ENCODE results near the gene DRD3.

The DRD3 gene

GRCh38 chr3:114186501-114186900 lies 7.6 kb upstream of the DRD3 start:
- in situ Hi-C loops (cut with HindIII; ENCODE audit: low sequenced_read_pairs): no loop called here

GRCh38 chr3:114179575-114179974 lies 723 bp upstream of the DRD3 start:
- in situ Hi-C loops (cut with HindIII; ENCODE audit: low sequenced_read_pairs): no loop called here

- in situ Hi-C loops (cut with HindIII; ENCODE audit: low sequenced_read_pairs): no loop called here
Observed at GRCh38 chr3:114176890-114177289, 2.0 kb downstream of the DRD3 start.

- in situ Hi-C loops (cut with HindIII; ENCODE audit: low sequenced_read_pairs): no loop called here
Observed at GRCh38 chr3:114176487-114176886, 2.4 kb downstream of the DRD3 start.

DNA sequence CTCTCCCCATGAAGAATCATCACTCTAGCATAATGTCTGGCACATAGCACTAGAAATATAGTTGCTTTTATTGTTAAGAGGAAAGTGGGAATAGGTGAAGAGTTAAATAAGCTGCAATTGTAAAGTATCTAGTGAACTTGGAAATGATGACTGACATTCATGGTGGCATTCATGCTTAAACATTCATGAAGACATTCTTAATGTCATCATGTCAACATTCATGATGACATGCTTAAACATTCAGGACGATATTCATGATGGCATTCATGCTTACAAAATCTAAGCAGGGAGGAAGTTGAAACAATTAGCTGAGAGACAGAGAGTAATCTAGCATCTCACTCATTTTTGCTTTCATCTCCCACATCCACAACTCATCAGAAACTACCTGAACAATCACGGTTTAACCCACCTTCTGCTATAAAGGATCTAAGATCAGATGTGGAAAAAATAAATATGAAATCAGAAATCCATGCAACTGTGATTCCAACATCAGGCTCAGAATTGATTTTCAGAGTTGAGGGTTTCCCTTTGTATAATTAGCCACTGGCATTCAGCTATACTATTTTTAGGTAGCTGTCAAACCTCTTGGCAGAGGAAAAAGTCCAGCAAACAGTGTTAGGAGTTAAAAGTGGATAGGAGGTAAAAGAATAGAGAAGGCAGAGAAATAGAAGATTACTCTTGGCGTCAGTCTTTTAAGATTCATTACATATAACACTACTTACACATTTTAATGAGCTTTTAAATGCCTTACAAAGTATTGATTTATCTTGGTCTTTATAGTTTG lies 3.5 kb downstream of the DRD3 start:
- in situ Hi-C loops (cut with HindIII; ENCODE audit: low sequenced_read_pairs): no loop called here

DNA sequence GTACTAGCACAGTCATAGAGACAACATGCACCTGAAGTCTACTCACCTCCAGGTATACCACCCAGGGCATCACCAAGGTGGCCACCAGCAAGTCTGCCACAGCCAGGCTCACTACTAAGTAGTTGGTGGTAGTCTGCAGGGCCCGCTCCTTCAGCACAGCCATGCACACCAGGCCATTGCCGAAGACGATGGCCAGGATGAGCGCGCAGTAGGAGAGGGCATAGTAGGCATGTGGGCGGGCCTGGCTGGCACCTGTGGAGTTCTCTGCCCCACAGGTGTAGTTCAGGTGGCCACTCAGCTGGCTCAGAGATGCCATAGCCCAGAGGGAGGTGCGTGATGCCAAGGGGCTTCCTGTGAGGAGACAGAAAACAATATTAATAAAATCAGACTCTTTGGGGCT lies 7.2 kb downstream of the DRD3 start:
- in situ Hi-C loops (cut with HindIII; ENCODE audit: low sequenced_read_pairs): no loop called here

- in situ Hi-C loops (cut with HindIII; ENCODE audit: low sequenced_read_pairs): no loop called here
Observed at GRCh38 chr3:114168150-114168549, 10.7 kb downstream of the DRD3 start.

DNA sequence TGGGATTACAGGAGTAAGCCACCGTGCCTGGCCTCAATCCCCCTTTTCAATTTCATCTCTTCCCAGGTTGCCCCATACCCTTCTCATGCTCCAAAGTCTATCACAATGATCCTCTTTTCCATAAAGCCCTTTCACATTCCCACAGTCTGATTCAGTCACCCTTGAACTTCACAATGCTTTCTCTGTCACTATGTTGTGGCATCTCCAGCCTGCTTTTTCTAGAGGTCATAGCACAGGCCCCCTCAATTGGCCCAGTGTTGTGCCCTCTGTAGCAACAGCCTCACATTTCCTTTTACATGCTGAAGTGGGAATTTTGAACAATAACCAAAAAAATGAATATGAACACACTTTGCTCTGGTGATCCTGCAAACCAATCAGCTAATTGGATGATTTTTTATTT lies 21.5 kb downstream of the DRD3 start:
- in situ Hi-C loops (cut with HindIII; ENCODE audit: low sequenced_read_pairs): no loop called here

DNA sequence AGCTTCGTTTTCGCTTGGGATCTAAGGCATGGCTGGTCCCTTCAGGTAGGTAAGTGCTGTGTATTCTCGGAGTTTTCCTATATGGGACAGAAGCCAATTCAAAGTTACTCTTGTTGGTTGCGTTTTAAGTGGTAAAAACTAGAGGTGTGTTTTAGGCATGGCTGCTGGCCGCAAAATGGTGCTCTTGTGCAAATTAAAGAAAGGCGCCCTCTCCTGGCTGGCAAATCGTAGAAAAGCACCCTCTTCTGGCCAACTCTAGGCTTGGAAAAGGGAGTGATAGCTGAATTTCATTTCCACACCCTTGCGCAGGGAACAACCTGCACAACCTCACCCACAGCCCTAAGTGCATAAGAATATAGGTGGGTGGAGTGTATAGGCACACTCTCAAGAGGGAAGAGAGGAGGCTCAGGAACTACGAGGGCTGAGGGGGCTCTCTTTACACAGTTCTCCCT lies 23.5 kb downstream of the DRD3 start:
- in situ Hi-C loops (cut with HindIII; ENCODE audit: low sequenced_read_pairs): no loop called here

DNA sequence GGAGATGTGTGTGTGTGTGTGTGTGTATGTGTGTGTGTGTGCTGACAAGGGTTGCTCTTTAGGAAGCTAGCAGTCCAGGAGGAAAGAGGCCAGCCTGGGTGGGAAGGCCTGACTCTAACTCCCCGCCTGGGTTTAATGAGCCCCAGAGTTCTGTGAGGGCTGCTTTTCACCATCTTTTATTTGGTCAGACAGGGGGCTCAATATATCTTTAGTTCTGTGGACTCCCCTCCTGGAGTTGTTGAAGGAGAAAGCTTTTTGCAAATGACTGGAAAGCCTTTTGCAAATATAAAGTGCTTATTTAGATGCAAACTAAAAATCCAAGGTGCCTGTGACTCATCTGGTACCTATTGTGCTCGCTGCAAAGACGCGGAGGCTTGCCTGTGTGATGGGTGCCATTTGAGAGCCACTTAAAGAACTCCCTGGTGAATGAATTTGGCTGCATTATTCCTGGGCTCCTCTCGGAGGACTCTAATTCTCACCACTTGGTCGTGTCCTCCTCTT lies 24.5 kb downstream of the DRD3 start:
- in situ Hi-C loops (cut with HindIII; ENCODE audit: low sequenced_read_pairs): no loop called here

DNA sequence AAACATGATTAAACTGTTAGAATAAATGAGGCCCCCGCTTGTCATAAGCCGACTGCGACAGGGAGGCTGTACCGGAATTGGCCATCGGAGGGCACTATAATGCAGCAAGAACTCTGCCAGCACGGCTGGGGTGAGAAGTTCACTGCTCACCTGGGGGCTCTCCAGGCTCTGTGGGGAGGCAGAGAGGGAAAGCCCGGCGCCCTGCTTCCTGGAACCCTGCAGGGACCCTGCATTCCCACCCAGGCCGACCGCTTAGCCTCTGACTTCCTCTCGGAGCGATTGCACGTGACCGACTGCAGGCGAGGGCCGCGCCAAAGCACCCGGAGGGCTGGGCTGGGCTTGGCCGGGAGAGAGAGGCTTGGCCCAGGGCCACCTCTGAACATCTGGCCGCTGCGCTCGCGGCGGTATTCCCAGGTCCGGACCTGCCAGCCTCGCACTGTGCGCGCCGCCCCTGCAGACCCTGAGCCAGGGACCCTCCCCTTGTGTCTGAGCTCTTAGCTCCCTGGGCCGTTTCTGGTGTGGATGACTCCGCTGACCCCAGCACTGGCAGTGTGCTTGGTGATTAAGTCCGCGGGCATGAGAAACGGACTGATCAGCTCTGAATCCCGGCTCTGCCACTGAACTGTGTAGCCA lies 26.2 kb downstream of the DRD3 start:
- in situ Hi-C loops (cut with HindIII; ENCODE audit: low sequenced_read_pairs): no loop called here

- in situ Hi-C loops (cut with HindIII; ENCODE audit: low sequenced_read_pairs): no loop called here
Observed at GRCh38 chr3:114151091-114151490, 27.8 kb downstream of the DRD3 start.

- in situ Hi-C loops (cut with HindIII; ENCODE audit: low sequenced_read_pairs): no loop called here
Observed at GRCh38 chr3:114147251-114147650, 31.6 kb downstream of the DRD3 start.

GRCh38 chr3:114144909-114145688 lies 33.8 kb downstream of the DRD3 start:
- in situ Hi-C loops (cut with HindIII; ENCODE audit: low sequenced_read_pairs): no loop called here

GRCh38 chr3:114143817-114144216 lies 35.0 kb downstream of the DRD3 start:
- in situ Hi-C loops (cut with HindIII; ENCODE audit: low sequenced_read_pairs): no loop called here

GRCh38 chr3:114139836-114140235 lies 39.0 kb downstream of the DRD3 start:
- in situ Hi-C loops (cut with HindIII; ENCODE audit: low sequenced_read_pairs): no loop called here

- in situ Hi-C loops (cut with HindIII; ENCODE audit: low sequenced_read_pairs): no loop called here
Observed at GRCh38 chr3:114133947-114134346, 44.9 kb downstream of the DRD3 start.

DNA sequence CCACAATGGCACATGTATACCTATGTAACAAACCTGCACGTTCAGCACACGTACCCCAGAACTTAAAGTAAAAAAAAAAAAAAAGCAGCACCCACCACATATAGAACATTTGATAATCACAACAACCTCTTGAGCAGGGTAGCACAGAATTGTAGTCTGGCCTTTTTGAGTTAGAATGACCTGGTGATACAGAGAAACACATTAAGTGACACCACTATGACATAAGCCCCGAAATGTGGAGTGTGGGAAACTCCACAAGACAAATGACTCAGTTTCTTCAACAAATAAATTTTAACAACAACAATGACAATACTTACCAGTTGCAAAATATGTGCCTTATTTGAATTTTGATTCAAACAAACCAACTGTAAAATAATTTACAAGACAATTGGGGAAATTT lies 46.4 kb downstream of the DRD3 start:
- in situ Hi-C loops (cut with HindIII; ENCODE audit: low sequenced_read_pairs): no loop called here

- in situ Hi-C loops (cut with HindIII; ENCODE audit: low sequenced_read_pairs): no loop called here
Observed at GRCh38 chr3:114128826-114129225, 50.0 kb downstream of the DRD3 start.

- in situ Hi-C loops (cut with HindIII; ENCODE audit: low sequenced_read_pairs): no loop called here
Observed at GRCh38 chr3:114128231-114128630, 50.6 kb downstream of the DRD3 start.

DNA sequence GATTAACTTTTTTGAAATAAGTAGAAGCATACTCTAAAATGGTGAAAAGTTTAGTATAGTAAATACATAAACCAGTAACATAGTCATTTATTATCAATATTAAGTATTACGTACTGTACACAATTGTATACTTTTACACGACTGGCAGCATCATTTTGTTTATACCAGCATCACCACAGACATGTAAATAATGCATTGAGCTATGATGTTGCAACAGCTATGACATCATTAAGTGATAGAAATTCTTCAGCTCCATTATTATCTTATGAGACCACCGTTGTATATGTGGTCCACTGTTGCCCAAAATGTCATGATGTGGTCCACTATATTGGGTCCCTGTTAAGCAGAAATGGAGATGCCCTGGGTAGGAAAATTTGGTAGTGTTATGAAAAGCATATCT lies 51.3 kb downstream of the DRD3 start:
- in situ Hi-C loops (cut with HindIII; ENCODE audit: low sequenced_read_pairs): no loop called here

DNA sequence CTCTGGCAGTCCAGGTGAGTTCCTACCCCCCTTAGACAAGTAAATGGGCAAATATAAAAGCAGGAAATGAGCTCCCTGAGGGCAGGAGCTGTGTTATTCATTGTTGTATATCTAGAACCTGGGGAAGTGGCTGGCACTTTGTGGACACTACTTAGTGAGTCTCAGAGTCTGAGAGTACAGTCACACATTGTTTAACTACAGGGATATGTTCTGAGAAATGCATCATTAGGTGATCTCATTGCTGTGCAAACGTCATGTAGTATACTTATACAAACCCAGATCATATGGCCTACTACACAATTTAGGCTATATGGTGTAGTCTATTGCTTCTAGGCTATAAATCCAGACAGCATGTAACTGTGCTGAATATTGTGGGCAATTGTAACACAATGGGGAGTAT lies 52.4 kb downstream of the DRD3 start:
- in situ Hi-C loops (cut with HindIII; ENCODE audit: low sequenced_read_pairs): no loop called here
